ENCODE data around the gene SAMD4B.
A peak's percentile ranks its signal among the peaks of the same experiment; 100 is the strongest.

Gene SAMD4B

GRCh38 chr19:39397360-39398296, 55.4 kb downstream of the SAMD4B start:
- DNase-seq (ENCODE audit: low read depth), result no peak

GRCh38 chr19:39398297-39398864, 56.2 kb downstream of the SAMD4B start:
- DNase-seq (ENCODE audit: low read depth), result no peak

- no peak for DNase-seq (ENCODE audit: low read depth)
Observed at GRCh38 chr19:39399668-39400050, 57.4 kb downstream of the SAMD4B start.

- no peak for DNase-seq (ENCODE audit: low read depth)
Observed at GRCh38 chr19:39400061-39400460, 57.8 kb downstream of the SAMD4B start.

GRCh38 chr19:39401070-39401548, 58.9 kb downstream of the SAMD4B start:
- no peak for DNase-seq (ENCODE audit: low read depth)

GRCh38 chr19:39401549-39402345, 59.5 kb downstream of the SAMD4B start:
- no peak for DNase-seq (ENCODE audit: low read depth)

GRCh38 chr19:39402346-39403300, 60.4 kb downstream of the SAMD4B start:
- no peak for DNase-seq (ENCODE audit: low read depth)

GRCh38 chr19:39403331-39404312, 61.4 kb downstream of the SAMD4B start:
- peak; percentile 99 for DNase-seq (ENCODE audit: low read depth)

- DNase-seq (ENCODE audit: low read depth), result no peak
Observed at GRCh38 chr19:39405261-39405957, 63.2 kb downstream of the SAMD4B start.

- no peak for DNase-seq (ENCODE audit: low read depth)
Observed at GRCh38 chr19:39405958-39406655, 63.9 kb downstream of the SAMD4B start.

GRCh38 chr19:39406656-39407409, 64.6 kb downstream of the SAMD4B start, which contains the start of gene ZFP36:
ZFP36 (plus strand) TSS chr19:39406847; CDS start chr19:39406905, 58 bp downstream.
- no peak for DNase-seq (ENCODE audit: low read depth)

GRCh38 chr19:39407410-39407659, 65.1 kb downstream of the SAMD4B start:
- no peak for DNase-seq (ENCODE audit: low read depth)

- no peak for DNase-seq (ENCODE audit: low read depth)
Observed at GRCh38 chr19:39407660-39408391, 65.6 kb downstream of the SAMD4B start.

GRCh38 chr19:39408392-39409207, 66.4 kb downstream of the SAMD4B start:
- DNase-seq (ENCODE audit: low read depth), result no peak

GRCh38 chr19:39409208-39410016, 67.2 kb downstream of the SAMD4B start:
- no peak for DNase-seq (ENCODE audit: low read depth)
